GM12875 (cell line): ENCODE data around the gene PRG3.
"Not testable (repeated sequence)": the region's sequence is repeated elsewhere in the genome, so short reads cannot be mapped to it uniquely, and the experiment has no call there.

Experiments
- H3K4me3 ChIP-seq: one replicate; pipeline ENCODE4 v1.5.1; 2011; ENCODE audit warnings: low read depth, low read length, control low read depth
- CTCF ChIP-seq: IDR thresholded peaks from 2 replicates; pipeline ENCODE4 v1.5.1; 2011; ENCODE audit warnings: low read depth, mild to moderate bottlenecking, control low read depth, inconsistent platforms, low read length, moderate library complexity, borderline replicate concordance; ENCODE audit not compliant: insufficient read depth

PRG3 gene

DNA sequence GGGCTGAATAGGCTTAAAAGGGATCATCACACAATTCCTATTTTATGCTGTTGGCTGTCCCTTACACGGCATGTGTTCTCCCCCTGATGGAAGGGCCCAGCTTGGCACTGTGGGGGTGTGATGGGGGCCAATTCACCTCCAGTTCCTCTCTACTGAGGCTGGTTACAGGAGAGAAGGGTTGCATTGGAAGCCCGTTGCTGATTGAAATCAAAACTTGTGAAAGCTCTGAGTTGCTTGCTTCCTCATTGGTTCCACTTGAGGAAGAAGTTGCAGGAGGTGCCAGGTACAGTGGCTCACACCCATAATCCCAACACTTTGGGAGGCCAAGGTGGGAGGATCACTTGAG lies 22.8 kb upstream of the PRG3 start:
- no peak overlapping the region for H3K4me3 ChIP-seq
- no peak for TF ChIP-seq CTCF

DNA sequence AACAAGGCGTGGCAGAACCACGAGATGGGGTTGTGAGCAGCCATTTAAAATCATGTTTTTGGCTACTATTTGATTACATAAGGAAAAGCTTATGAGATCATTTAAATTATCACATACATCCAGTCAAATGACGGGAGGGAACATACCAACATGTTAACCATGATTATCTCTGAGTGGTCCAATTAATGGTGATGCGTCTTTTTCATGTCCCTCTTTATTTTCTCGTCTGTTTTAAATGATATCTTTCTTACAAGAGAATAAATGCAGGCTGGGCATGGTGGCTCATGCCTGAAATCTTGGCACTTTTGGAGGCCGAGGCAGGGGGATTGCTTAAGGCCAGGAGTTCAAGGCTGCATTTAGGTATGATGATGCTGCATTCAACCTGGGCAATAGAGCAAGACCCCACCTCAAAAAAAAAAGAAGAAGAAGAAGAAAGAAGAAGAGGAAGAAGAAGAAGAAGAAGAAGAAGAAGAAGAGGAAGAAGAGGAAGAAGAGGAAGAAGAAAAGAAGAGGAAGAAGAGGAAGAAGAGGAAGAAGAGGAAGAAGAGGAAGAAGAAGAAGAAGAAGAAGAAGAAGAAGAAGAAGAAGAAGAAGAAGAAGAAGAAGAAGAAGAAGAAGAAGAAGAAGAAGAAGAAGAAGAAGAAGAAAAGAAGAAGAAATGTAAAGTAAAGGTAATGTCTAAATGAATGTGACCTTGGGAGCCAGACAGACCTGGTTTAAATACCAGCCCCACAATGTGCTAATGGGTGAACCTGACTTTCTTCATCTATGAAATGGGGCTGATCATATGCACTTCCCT lies 22.3 kb upstream of the PRG3 start:
- H3K4me3 ChIP-seq, result not testable (repeated sequence)

- no peak for TF ChIP-seq CTCF
Measured at GRCh38 chr11:57402188-57403002, 21.4 kb upstream of the PRG3 start.

DNA sequence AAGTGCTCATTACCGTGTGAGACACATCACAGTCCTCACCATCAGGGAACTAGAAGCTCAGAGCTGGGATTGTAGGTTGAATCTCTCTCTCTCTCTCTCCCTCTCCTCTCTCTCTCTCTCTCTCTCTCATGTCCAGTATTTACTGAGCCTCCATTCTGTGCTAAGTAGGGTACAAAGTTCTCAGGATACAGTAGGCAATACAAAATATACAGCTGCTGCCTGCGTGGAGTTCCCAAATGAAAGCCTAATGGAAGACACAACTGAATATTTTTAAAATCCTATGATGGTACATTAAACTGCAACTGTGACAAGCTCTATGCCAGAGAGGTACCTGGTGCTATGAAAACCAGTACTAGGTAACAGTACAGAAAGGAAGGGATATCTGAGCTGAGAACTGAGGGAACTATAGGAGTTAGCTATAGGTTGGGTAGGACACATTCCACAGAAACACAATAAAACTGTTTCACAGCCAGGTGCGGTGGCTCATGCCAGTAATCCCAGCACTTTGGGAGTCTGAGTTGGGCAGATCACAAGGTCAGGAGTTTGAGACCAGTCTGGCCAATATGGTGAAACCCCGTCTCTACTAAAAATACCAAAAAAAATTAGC lies 19.1 kb upstream of the PRG3 start:
- no peak for TF ChIP-seq CTCF

More at GRCh38 chr11:57402188-57403002, 21.4 kb upstream of the PRG3 start:
- H3K4me3 ChIP-seq, result no peak overlapping the region

GRCh38 chr11:57399221-57399620 lies 18.3 kb upstream of the PRG3 start:
- no peak for TF ChIP-seq CTCF
- no peak overlapping the region for H3K4me3 ChIP-seq

More for the DNA sequence above, 19.1 kb upstream of the PRG3 start:
- no peak overlapping the region for H3K4me3 ChIP-seq

DNA sequence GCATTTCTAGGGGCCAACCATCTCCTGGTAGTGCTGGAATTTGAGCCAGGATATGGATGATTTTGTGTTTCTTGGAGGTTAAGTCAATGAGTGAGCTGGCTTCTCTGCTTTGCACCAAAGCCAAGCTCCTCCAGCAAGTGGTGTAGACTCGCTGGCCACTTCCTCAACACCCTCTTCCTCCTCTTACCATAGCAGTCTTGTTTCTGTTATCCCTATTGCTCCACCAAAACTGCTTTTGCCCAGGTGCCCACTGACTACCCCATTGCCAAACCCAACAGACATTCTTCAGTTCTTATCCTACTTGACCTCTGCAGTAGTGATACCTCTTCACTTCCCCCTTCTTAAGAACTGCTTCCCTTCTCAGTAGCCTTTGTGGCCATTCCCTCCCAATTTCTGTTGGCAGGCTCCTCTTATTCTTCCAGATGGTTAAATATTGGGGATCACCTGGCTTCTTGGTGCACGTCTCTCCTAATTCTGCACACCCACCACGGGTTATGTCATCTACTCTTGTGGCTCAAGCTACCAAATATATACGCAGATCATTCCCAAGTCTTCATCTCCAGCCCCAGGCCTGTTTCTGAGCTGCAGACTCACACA lies 16.5 kb upstream of the PRG3 start:
- TF ChIP-seq CTCF, result no peak
- H3K4me3 ChIP-seq, result no peak overlapping the region

DNA sequence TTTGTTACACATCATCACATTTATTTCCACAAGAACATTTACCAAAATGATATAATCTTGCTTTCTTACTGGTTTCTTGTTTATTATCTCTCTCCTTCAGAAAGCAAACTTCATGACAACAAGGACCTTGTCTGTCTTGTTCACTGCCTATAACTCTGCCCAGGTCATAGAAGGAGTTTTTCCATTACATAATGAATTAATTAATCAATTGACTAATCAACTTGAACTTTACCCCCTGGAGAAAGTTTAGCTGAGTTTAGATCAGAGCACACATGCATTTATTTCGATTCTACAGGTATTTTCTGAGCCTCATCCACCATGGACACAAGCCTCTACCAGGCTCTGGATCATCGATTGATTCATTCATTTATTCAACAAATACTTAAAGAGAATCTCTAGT lies 15.8 kb upstream of the PRG3 start:
- no peak for TF ChIP-seq CTCF

More for the DNA sequence above, 15.8 kb upstream of the PRG3 start:
- no peak overlapping the region for H3K4me3 ChIP-seq
